ENCODE measurements around the gene RTL1.

RTL1 gene

DNA sequence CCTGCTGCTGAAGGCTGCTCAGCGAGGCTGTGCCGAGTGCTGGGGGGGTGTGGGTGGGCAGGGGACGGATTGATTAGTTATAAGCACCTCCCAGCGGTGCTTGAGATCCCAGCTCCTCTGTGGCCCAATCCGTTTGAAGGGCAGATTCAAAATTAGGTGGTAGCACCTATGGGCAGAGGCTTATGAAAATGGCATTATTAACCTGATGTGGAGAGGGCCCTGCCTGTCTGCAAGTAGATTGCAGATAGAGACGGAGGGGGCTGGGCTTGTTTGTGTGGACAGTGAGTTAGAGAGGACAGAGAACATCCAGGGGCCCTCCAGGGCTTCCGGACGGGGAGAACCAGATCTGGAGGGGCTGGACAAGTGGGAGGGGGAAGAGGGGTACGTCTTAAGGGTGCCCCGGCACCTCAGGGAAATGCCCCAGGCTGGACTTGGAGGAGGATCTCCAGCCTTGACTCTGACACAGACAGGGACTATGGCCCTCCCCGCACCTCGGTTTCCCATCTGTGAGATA is at the start of gene RTL1:
Gene RTL1 (minus strand): TSS at position 51 of the 514 bp plus-strand sequence. CDS start 18,934 bp downstream, outside the sequence.
- no peak for DNase-seq (ENCODE audit: extremely low read depth, insufficient read length)
- Histone ChIP-seq H3K27me3 (replicated peaks; ENCODE audit: control insufficient read depth, insufficient read depth, low read length) (no peaks in the 10 kb centered on the region), H3K4me3 (replicated peaks; ENCODE audit: low read depth, low read length) (no peak within 1 kb of the TSS), H3K36me3 (ENCODE audit: control insufficient read depth, insufficient read depth, low read length) (no peaks in the 10 kb centered on the region)
- TF ChIP-seq, protein P1, sequence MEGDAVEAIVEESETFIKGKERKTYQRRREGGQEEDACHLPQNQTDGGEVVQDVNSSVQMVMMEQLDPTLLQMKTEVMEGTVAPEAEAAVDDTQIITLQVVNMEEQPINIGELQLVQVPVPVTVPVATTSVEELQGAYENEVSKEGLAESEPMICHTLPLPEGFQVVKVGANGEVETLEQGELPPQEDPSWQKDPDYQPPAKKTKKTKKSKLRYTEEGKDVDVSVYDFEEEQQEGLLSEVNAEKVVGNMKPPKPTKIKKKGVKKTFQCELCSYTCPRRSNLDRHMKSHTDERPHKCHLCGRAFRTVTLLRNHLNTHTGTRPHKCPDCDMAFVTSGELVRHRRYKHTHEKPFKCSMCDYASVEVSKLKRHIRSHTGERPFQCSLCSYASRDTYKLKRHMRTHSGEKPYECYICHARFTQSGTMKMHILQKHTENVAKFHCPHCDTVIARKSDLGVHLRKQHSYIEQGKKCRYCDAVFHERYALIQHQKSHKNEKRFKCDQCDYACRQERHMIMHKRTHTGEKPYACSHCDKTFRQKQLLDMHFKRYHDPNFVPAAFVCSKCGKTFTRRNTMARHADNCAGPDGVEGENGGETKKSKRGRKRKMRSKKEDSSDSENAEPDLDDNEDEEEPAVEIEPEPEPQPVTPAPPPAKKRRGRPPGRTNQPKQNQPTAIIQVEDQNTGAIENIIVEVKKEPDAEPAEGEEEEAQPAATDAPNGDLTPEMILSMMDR (IDR thresholded peaks at IDR 0.05; ENCODE audit: insufficient read depth, low read length, poor library complexity, severe bottlenecking): no peak

DNA sequence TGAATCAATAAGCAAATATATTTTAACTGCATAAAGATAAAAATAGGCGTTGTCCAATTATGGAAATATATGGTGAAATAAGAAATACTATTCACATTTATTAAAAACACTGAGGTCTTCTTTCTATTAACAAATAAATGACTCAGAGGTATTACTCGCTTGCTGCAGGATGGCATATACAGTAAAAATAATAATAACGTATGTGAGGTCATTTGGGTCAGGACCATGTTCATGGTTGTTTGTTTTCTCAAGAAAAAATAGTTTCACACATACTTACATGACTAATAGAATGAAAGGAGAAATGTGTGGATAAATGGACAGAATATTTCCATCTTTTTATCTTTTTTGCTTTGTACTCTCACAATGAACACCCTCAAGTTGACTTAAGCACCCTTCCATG is 46.5 kb upstream of the RTL1 start:
- TF ChIP-seq, protein P1 (IDR thresholded peaks at IDR 0.05; ENCODE audit: insufficient read depth, low read length, poor library complexity, severe bottlenecking): no peak
- no peak for DNase-seq (ENCODE audit: extremely low read depth, insufficient read length)
- Histone ChIP-seq H3K4me3 (replicated peaks; ENCODE audit: low read depth, low read length) (no peak overlapping the region), H3K27me3 (replicated peaks; ENCODE audit: control insufficient read depth, insufficient read depth, low read length) (no peaks in the 10 kb centered on the region), H3K36me3 (ENCODE audit: control insufficient read depth, insufficient read depth, low read length) (no peaks in the 10 kb centered on the region)

DNA sequence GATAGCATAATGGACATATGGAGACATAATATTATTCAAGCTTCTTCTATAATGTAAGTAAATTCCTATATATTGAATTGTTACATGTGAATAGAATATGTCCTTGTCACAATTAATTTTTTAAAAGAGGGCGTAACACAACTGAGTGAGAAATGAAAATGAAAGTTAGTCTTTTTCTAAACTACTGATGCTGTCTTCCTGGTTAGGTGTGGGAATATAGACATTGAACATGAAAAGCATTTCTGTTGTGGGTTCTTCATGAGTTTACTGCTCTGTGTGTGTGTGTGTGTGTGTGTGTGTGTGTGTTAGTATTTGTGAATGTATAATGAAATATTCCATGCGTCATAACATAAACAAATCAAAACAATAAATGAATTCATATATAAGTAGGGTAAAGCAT is 40.5 kb upstream of the RTL1 start:
- Histone ChIP-seq H3K36me3 (ENCODE audit: control insufficient read depth, insufficient read depth, low read length) (no peaks in the 10 kb centered on the region), H3K4me3 (replicated peaks; ENCODE audit: low read depth, low read length) (no peak overlapping the region), H3K27me3 (replicated peaks; ENCODE audit: control insufficient read depth, insufficient read depth, low read length) (no peaks in the 10 kb centered on the region)
- no peak for DNase-seq (ENCODE audit: extremely low read depth, insufficient read length)
- TF ChIP-seq, protein P1 (IDR thresholded peaks at IDR 0.05; ENCODE audit: insufficient read depth, low read length, poor library complexity, severe bottlenecking): no peak

DNA sequence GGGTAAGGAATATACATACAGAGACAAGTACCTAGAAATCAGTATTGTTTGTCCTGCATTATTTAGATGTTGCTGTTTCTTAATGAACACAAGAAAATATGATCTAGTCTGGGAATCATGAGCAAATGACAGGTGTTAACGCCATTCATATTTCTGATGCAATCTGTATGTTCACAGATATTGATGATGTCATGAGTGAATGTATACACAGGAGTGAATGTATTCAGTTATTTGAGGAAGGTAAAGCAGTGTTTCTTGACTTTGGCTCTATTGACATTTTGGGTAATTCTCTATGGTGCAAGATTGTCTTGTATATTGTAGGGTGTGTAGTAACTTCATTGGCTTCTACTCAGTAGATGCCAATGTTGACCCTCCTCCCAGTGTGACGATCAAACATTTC is 26.7 kb upstream of the RTL1 start:
- no peak for DNase-seq (ENCODE audit: extremely low read depth, insufficient read length)
- Histone ChIP-seq H3K36me3 (ENCODE audit: control insufficient read depth, insufficient read depth, low read length) (no peaks in the 10 kb centered on the region), H3K27me3 (replicated peaks; ENCODE audit: control insufficient read depth, insufficient read depth, low read length) (no peaks in the 10 kb centered on the region), H3K4me3 (replicated peaks; ENCODE audit: low read depth, low read length) (no peak overlapping the region)
- TF ChIP-seq, protein P1 (IDR thresholded peaks at IDR 0.05; ENCODE audit: insufficient read depth, low read length, poor library complexity, severe bottlenecking): no peak

DNA sequence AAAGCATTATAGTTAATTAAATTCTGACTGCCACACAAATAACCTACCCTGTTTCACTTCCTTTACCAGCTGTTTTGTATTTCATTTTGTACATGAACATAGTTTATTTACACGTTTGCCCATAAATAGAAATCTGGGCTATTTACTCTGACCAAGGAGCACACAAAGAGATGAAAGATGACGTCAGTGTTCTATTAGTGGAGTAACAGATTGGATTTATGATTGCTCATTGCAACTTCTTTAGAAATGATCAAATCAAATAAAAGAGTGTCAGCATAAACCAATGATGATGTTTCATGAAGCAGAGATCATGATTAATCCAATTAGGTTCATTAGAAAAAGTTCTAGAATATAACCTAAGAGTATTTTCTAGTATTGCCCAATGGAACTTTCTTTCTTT is 12.0 kb upstream of the RTL1 start:
- Histone ChIP-seq H3K4me3 (replicated peaks; ENCODE audit: low read depth, low read length) (no peak overlapping the region), H3K36me3 (ENCODE audit: control insufficient read depth, insufficient read depth, low read length) (no peaks in the 10 kb centered on the region), H3K27me3 (replicated peaks; ENCODE audit: control insufficient read depth, insufficient read depth, low read length) (no peaks in the 10 kb centered on the region)
- no peak for DNase-seq (ENCODE audit: extremely low read depth, insufficient read length)
- TF ChIP-seq, protein P1 (IDR thresholded peaks at IDR 0.05; ENCODE audit: insufficient read depth, low read length, poor library complexity, severe bottlenecking): no peak

DNA sequence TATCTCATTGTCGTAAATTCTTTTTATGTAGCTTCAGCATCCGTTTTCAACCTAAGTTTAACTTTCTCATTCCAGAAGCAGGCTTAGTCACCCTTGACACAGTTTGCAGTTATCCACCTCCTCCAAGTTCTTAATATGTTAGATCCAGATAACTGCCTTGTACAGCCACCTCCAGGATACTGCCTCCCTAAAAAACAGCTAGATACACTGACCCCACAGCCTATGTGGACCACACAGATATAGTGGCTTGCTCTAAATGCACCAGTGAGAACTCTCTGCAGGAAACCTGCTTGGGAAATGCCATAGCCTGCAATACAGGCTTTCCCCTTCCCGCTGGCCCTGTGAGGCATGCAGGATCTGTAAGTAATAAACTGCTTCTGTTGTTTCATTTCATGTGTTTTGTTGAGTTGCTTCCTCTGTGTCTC is 11.1 kb upstream of the RTL1 start:
- Histone ChIP-seq H3K27me3 (replicated peaks; ENCODE audit: control insufficient read depth, insufficient read depth, low read length) (no peaks in the 10 kb centered on the region), H3K36me3 (ENCODE audit: control insufficient read depth, insufficient read depth, low read length) (no peaks in the 10 kb centered on the region), H3K4me3 (replicated peaks; ENCODE audit: low read depth, low read length) (no peak overlapping the region)
- TF ChIP-seq, protein P1 (IDR thresholded peaks at IDR 0.05; ENCODE audit: insufficient read depth, low read length, poor library complexity, severe bottlenecking): no peak
- no peak for DNase-seq (ENCODE audit: extremely low read depth, insufficient read length)

All from GM06990 (cell line).